Neuronal stem cell (in vitro differentiated cells): Measurements from ENCODE around the gene LINC01488.
A peak's percentile ranks its signal among the peaks of the same experiment; 100 is the strongest.

ENCODE experiments used
- DNase-seq: peaks from one replicate; pipeline ENCODE4 v3.0.0-alpha.2; 2013; ENCODE audit warnings: low spot score
- H2AFZ ChIP-seq: one replicate; pipeline ENCODE4 v1.6.1; 2013; ENCODE audit warnings: mild to moderate bottlenecking, low read length, inconsistent platforms
- H2AK5ac ChIP-seq: 2 replicates; pipeline ENCODE4 v1.6.1; 2013; ENCODE audit warnings: low read depth, mild to moderate bottlenecking, inconsistent platforms, low read length, moderate library complexity, mixed read lengths
- H2BK120ac ChIP-seq: 2 replicates; pipeline ENCODE4 v1.6.1; 2013; ENCODE audit warnings: low read depth, mild to moderate bottlenecking, inconsistent platforms, low read length, moderate library complexity, mixed read lengths
- H2BK12ac ChIP-seq: one replicate; pipeline ENCODE4 v1.6.1; 2013; ENCODE audit warnings: low read length, inconsistent platforms
- H2BK15ac ChIP-seq: 2 replicates; pipeline ENCODE4 v1.6.1; 2013; ENCODE audit warnings: mild to moderate bottlenecking, low read length, inconsistent platforms, mixed read lengths
- H2BK5ac ChIP-seq: one replicate; pipeline ENCODE4 v1.6.1; 2013; ENCODE audit warnings: inconsistent platforms, mild to moderate bottlenecking, low read length, moderate library complexity
- H3K14ac ChIP-seq: one replicate; pipeline ENCODE4 v1.6.1; 2013; ENCODE audit warnings: low read length, inconsistent platforms
- H3K18ac ChIP-seq: 2 replicates; pipeline ENCODE4 v1.6.1; 2013; ENCODE audit warnings: low read length, inconsistent platforms
- H3K23ac ChIP-seq: 2 replicates; pipeline ENCODE4 v1.6.1; 2013; ENCODE audit warnings: low read depth, mild to moderate bottlenecking, mixed read lengths, low read length, inconsistent platforms; ENCODE audit not compliant: poor library complexity
- H3K27ac ChIP-seq: replicated peaks from 3 replicates; pipeline ENCODE4 v1.5.1; 2013; ENCODE audit warnings: low read length, inconsistent platforms
- H3K27me3 ChIP-seq, 3 experiments: 2 replicates each; pipeline ENCODE4 v1.6.1; 2013; ENCODE audit warnings: low read length in 3 of 3, mild to moderate bottlenecking in 2 of 3, inconsistent platforms in 1 of 3, low read depth in 1 of 3, mixed read lengths in 1 of 3, moderate library complexity in 1 of 3; ENCODE audit not compliant: control insufficient read depth in 3 of 3, insufficient read depth in 3 of 3
- H3K36me3 ChIP-seq, 2 donors: replicated peaks in 1 of 2; 2 replicates each; pipeline ENCODE4 v1.6.1; 2013; ENCODE audit warnings: low read length in 2 of 2; ENCODE audit not compliant: control insufficient read depth in 2 of 2, insufficient read depth in 2 of 2
- H3K4ac ChIP-seq: 2 replicates; pipeline ENCODE4 v1.6.1; 2013; ENCODE audit warnings: inconsistent platforms, mild to moderate bottlenecking, low read length, moderate library complexity
- H3K4me1 ChIP-seq, 2 donors: 1 replicate in 1 of 2; 2 replicates in 1 of 2; pipeline ENCODE4 v1.6.1; 2013; ENCODE audit warnings: low read length in 2 of 2, low read depth in 1 of 2; ENCODE audit not compliant: control insufficient read depth in 2 of 2, insufficient read depth in 1 of 2
- H3K4me2 ChIP-seq: one replicate; pipeline ENCODE4 v1.6.1; 2013; ENCODE audit warnings: mild to moderate bottlenecking, low read length, inconsistent platforms; ENCODE audit not compliant: insufficient read depth, poor library complexity, severe bottlenecking
- H3K4me3 ChIP-seq, 2 donors: 2 replicates each; pipeline ENCODE4 v1.5.1; 2013; ENCODE audit warnings: low read length in 2 of 2, mild to moderate bottlenecking in 2 of 2, inconsistent platforms in 1 of 2, moderate library complexity in 1 of 2
- H3K79me1 ChIP-seq: one replicate; pipeline ENCODE4 v1.6.1; 2013; ENCODE audit warnings: low read depth, mild to moderate bottlenecking, inconsistent platforms, low read length, moderate library complexity
- H3K9ac ChIP-seq: one replicate; pipeline ENCODE4 v1.6.1; 2013; ENCODE audit warnings: mild to moderate bottlenecking, low read depth, low read length, inconsistent platforms; ENCODE audit not compliant: poor library complexity
- H3K9me3 ChIP-seq, 2 donors: replicated peaks in 1 of 2; 2 replicates each; pipeline versions ENCODE3 to v1.6.1; 2013; ENCODE audit warnings: low read length in 2 of 2, mild to moderate bottlenecking in 2 of 2, inconsistent platforms in 1 of 2, low read depth in 1 of 2, mixed read lengths in 1 of 2, moderate library complexity in 1 of 2; ENCODE audit not compliant: control insufficient read depth in 2 of 2, insufficient read depth in 1 of 2
- H4K8ac ChIP-seq: one replicate; pipeline ENCODE4 v1.6.1; 2013; ENCODE audit warnings: low read depth, mild to moderate bottlenecking, inconsistent platforms, low read length, moderate library complexity
- H4K91ac ChIP-seq: one replicate; pipeline ENCODE4 v1.6.1; 2013; ENCODE audit warnings: low read length, low read depth, mild to moderate bottlenecking, inconsistent platforms; ENCODE audit not compliant: poor library complexity
- WGBS, 2 donors: extraction: QIAGEN DNeasy Blood & Tissue Kit; methylation state at CpG; one replicate each; pipeline ENCODE4 v1.1.7; 2013; ENCODE audit warnings: missing lambda C conversion rate in 2 of 2, mixed read lengths in 1 of 2; ENCODE audit not compliant: insufficient read length in 2 of 2, insufficient replicate concordance in 1 of 2; ENCODE audit errors: extremely low coverage in 2 of 2; 5-methylcytosine and 5-hydroxymethylcytosine counted together

Gene LINC01488

DNA sequence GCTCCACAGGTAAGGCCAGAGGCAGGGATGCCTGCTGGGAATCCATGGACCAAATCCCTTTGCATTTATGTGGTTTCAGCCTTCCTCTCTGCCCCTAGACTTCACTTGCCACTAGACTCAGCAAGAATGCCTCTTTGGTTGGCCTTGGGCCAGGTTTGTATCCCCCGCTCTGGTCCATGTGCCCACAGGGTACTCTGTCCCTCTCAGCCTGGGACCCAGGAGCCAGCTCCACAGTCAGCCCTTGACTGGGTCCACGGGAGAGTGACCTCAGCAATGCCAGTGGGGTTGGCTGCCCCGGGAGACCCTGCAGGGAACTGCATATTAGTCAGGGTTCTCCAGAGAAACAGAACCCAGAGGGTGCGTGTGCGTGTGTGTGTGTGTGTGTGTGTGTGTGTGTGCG, 28.3 kb upstream of the LINC01488 start:
- H3K27me3 ChIP-seq = no peaks in the 10 kb centered on the region
- no peak overlapping the region for H3K23ac ChIP-seq
- H3K4me2 ChIP-seq = no peak overlapping the region
- no peaks in the 10 kb centered on the region for H3K79me1 ChIP-seq
- H4K8ac ChIP-seq = no peak overlapping the region
- no peaks in the 10 kb centered on the region for H3K36me3 ChIP-seq
- WGBS, 2 donors = no CpG with 5 or more reads among the region's 6 CpGs
- no peak overlapping the region for H2BK5ac ChIP-seq
- no peak overlapping the region for H3K4me3 ChIP-seq
- H2BK12ac ChIP-seq = no peak overlapping the region
- H2BK120ac ChIP-seq = no peak overlapping the region
- H3K18ac ChIP-seq = peak overlapping the region; percentile 58
- H3K14ac ChIP-seq = no peak overlapping the region
- H3K4me1 ChIP-seq = peaks cover 4 to 9% of the 10 kb centered on the region in 2 donors
- H4K91ac ChIP-seq = no peak overlapping the region
- no peak overlapping the region for H2AFZ ChIP-seq
- peaks cover 0 to 6% of the 10 kb centered on the region in 2 donors for H3K9me3 ChIP-seq
- H2BK15ac ChIP-seq = peak overlapping the region; percentile 2
- H3K27ac ChIP-seq = no peak overlapping the region
- no peak overlapping the region for H3K9ac ChIP-seq
- no peak for DNase-seq
- no peak overlapping the region for H3K4ac ChIP-seq
- peak overlapping the region; percentile 64 for H2AK5ac ChIP-seq

DNA sequence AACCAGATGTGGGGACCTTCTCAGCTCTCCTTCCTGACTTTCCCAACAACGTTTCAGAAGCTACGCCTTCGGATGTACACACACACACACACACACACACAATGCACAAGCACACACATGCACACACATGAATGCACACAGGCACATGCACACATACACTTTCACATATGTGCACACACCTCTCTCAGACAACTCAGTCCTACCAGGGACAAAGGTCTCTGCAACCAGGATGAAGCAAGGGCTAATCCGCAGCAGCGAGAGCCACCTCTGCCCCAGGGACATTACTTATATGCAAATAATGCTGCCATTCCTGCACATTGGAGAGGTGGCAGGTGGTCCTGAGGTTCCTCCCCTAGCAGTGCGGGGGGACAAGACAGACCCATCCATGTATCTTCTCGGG, 27.4 kb upstream of the LINC01488 start:
- Histone ChIP-seq H3K4me2 (no peak overlapping the region), H4K91ac (no peak overlapping the region), H2BK12ac (no peak overlapping the region), H3K4me3 (no peak overlapping the region), H3K9ac (no peak overlapping the region), H3K4me1 (peaks cover 4 to 6% of the 10 kb centered on the region in 2 donors), H2AK5ac (peak overlapping the region; percentile 24), H2BK15ac (peak overlapping the region; percentile 84), H3K14ac (no peak overlapping the region), H4K8ac (no peak overlapping the region), H3K9me3 (peaks cover 0 to 6% of the 10 kb centered on the region in 2 donors), H2AFZ (no peak overlapping the region), H2BK120ac (no peak overlapping the region), H3K27ac (no peak overlapping the region), H3K23ac (no peak overlapping the region), H3K36me3 (no peaks in the 10 kb centered on the region), H3K79me1 (no peaks in the 10 kb centered on the region), H3K27me3 (no peaks in the 10 kb centered on the region), H3K4ac (no peak overlapping the region), H3K18ac (peak overlapping the region; percentile 20), H2BK5ac (no peak overlapping the region)
- WGBS, 2 donors = no CpG with 5 or more reads among the region's 7 CpGs
- DNase-seq = no peak

DNA sequence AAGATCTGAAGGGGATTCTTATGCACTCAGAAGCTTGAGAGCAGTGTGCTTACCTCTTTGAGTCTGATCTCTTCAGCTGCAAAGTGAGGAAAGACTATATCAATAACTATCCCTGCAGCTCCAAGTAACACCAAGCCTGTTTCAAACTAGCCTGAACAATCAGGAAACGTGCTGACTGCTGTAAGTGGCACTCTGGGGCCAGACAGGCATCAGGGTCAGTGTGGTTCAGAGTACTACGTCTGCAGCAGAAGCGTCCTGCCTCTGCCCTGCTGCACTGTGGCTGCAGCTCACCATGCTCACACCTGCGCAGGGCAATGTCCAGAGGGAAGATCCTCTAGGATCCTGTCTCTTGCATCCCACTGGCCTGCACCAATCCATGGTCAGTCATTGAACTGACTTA, 25.5 kb upstream of the LINC01488 start:
- Histone ChIP-seq H3K23ac (no peak overlapping the region), H3K4me3 (no peak overlapping the region), H3K36me3 (no peaks in the 10 kb centered on the region), H4K91ac (no peak overlapping the region), H3K4ac (no peak overlapping the region), H2AK5ac (no peak overlapping the region), H3K4me2 (no peak overlapping the region), H2BK15ac (no peak overlapping the region), H3K27ac (no peak overlapping the region), H3K27me3 (no peaks in the 10 kb centered on the region), H3K18ac (peak overlapping the region; percentile 76), H3K14ac (no peak overlapping the region), H4K8ac (no peak overlapping the region), H2BK5ac (no peak overlapping the region), H3K9me3 (peaks cover 0 to 6% of the 10 kb centered on the region in 2 donors), H2BK12ac (no peak overlapping the region), H3K9ac (peak overlapping the region; percentile 53), H2AFZ (no peak overlapping the region), H2BK120ac (no peak overlapping the region), H3K4me1 (no peaks in the 10 kb centered on the region), H3K79me1 (no peaks in the 10 kb centered on the region)
- no CpG with 5 or more reads among the region's 4 CpGs for WGBS, 2 donors
- DNase-seq = no peak

DNA sequence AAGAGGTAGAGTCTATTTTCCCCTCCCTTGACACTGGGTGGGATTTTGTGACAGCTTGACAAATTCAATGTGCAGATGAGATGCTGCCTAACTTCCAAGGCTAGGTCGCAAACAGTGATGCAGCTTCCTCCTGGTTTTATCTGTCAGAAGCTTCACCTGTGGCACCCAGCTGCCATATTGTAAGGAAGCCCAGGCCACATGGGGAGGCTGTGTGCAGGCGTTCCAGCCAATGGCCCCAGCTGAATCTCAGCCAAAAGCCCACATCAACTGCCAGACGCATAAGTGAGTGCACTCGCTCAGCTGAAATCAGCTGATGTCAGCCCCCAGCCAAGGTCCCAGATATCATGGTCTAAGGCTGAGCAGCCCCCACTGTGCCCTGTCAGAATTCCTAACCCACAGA, 24.8 kb upstream of the LINC01488 start:
- no peak overlapping the region for H4K8ac ChIP-seq
- peaks cover 0 to 6% of the 10 kb centered on the region in 2 donors for H3K9me3 ChIP-seq
- peak overlapping the region; percentile 34 for H3K18ac ChIP-seq
- no peaks in the 10 kb centered on the region for H3K36me3 ChIP-seq
- no peak overlapping the region for H3K4me3 ChIP-seq
- no peak overlapping the region for H3K23ac ChIP-seq
- WGBS, 2 donors = no CpG with 5 or more reads among the region's 4 CpGs
- H2AK5ac ChIP-seq = peak overlapping the region; percentile 21
- no peak overlapping the region for H2BK120ac ChIP-seq
- H3K79me1 ChIP-seq = no peaks in the 10 kb centered on the region
- no peak overlapping the region for H3K4ac ChIP-seq
- H2AFZ ChIP-seq = no peak overlapping the region
- H3K4me2 ChIP-seq = no peak overlapping the region
- peaks cover 0 to under 1% (median 0%) of the 10 kb centered on the region in 3 experiments for H3K27me3 ChIP-seq
- H4K91ac ChIP-seq = no peak overlapping the region
- no peak for DNase-seq
- no peaks in the 10 kb centered on the region for H3K4me1 ChIP-seq
- H3K9ac ChIP-seq = no peak overlapping the region
- no peak overlapping the region for H3K27ac ChIP-seq
- no peak overlapping the region for H2BK5ac ChIP-seq
- H2BK15ac ChIP-seq = no peak overlapping the region
- H3K14ac ChIP-seq = no peak overlapping the region
- H2BK12ac ChIP-seq = no peak overlapping the region
